Prostate gland (tissue), 2 donors: ENCODE measurements around the gene DTX3L. TPM values are rescaled to one million over a fixed set of nuclear protein-coding genes. Genes with fewer than 3 reads are reported as not detected.

Experiments used
- DNase-seq: peaks from one replicate; pipeline ENCODE4 v3.0.0-alpha.2; 2019; ENCODE audit warnings: low spot score
- H3K27ac ChIP-seq, 2 donors: fragments of 200-600 bp; sonication (generic); 2 replicates each; pipeline ENCODE4 v1.5.1; 2017 to 2019
- H3K27me3 ChIP-seq: fragments of 200-600 bp; sonication (generic); replicated peaks from 2 replicates; pipeline ENCODE4 v1.5.1; 2019; ENCODE audit not compliant: insufficient read depth
- H3K36me3 ChIP-seq, 2 donors: fragments of 200-600 bp; sonication (generic); 1 replicate in 1 of 2; 2 replicates in 1 of 2; pipeline versions ENCODE4 v1.5.1 to v1.8.1; 2017 to 2019
- H3K4me1 ChIP-seq: fragments of 200-600 bp; sonication (generic); replicated peaks from 2 replicates; pipeline ENCODE4 v1.5.1; 2019
- H3K4me3 ChIP-seq, 2 donors: fragments of 200-600 bp; sonication (generic); 2 replicates each; pipeline ENCODE4 v1.5.1; 2017 to 2019
- H3K9me3 ChIP-seq: fragments of 200-600 bp; sonication (generic); 2 replicates; pipeline ENCODE4 v1.5.1; 2017
- POLR2A ChIP-seq: fragments of 450-650 bp; IDR thresholded peaks from one replicate; pipeline ENCODE4 v1.6.1; 2016; ENCODE audit warnings: antibody characterized with exemption, mild to moderate bottlenecking
- POLR2AphosphoS5 ChIP-seq: sonication (generic); formaldehyde crosslinking; IDR thresholded peaks from one replicate; pipeline ENCODE4 v1.6.1; 2017; ENCODE audit warnings: antibody characterized with exemption
- WGBS: methylation state at CpG from one replicate; pipeline ENCODE4 v1.1.5; 2018; 5-methylcytosine and 5-hydroxymethylcytosine counted together
- intact Hi-C: fragments of 100-400 bp; cut with DNase I; formaldehyde crosslinking; loops from one replicate; pipeline ENCODE4 v1.14.2; 2022
- total RNA-seq, 2 donors: library from RNA; depleted of rRNA; stranded (reverse); fragments of >200 nt; gene quantifications; one replicate each; pipeline ENCODE4 v1.1.0, GENCODE V29; 2016
- TF ChIP-seq, protein P1 (sequence below), 4 experiments: fragments of 200-600 bp in 2 of 4; fragments of 450-650 bp in 2 of 4; sonication (generic) in 2 of 4; IDR thresholded peaks; 1 replicate in 3 of 4; 2 replicates in 1 of 4; pipeline ENCODE4 v1.5.1; 2016 to 2019; ENCODE audit warnings: antibody characterized with exemption in 4 of 4, mild to moderate bottlenecking in 2 of 4, moderate library complexity in 2 of 4

Gene DTX3L
- total RNA-seq, 2 donors from 2014 or later, result 22.8 to 46.3 TPM

DNA sequence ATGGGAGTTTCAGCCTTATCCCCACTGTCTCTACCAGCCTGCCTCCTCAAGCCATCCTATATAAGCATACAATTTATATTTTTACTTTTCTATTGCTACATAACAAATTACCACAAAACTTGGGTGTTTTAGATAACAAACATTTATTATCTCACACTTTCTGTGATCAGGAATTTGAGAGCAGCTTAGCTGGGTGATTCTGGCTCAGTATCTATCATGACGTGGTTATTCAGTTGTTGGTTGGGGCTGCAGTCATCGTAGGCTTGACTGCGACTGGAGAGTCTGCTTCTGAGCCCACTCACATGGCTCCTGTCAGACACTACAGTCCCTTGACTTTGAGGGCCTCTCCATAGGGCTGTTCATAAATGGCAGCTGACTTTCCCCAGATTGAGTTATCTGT lies 34.0 kb downstream of the DTX3L start:
- DNase-seq, result no peak
- H3K4me1 ChIP-seq, result no peaks in the 10 kb centered on the region
- H3K4me3 ChIP-seq, result no peak overlapping the region
- no peaks in the 10 kb centered on the region for H3K27me3 ChIP-seq
- TF ChIP-seq, protein P1, sequence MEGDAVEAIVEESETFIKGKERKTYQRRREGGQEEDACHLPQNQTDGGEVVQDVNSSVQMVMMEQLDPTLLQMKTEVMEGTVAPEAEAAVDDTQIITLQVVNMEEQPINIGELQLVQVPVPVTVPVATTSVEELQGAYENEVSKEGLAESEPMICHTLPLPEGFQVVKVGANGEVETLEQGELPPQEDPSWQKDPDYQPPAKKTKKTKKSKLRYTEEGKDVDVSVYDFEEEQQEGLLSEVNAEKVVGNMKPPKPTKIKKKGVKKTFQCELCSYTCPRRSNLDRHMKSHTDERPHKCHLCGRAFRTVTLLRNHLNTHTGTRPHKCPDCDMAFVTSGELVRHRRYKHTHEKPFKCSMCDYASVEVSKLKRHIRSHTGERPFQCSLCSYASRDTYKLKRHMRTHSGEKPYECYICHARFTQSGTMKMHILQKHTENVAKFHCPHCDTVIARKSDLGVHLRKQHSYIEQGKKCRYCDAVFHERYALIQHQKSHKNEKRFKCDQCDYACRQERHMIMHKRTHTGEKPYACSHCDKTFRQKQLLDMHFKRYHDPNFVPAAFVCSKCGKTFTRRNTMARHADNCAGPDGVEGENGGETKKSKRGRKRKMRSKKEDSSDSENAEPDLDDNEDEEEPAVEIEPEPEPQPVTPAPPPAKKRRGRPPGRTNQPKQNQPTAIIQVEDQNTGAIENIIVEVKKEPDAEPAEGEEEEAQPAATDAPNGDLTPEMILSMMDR (IDR thresholded peaks at IDR 0.05), result no peak
- TF ChIP-seq POLR2AphosphoS5 (no peak), POLR2A (no peak)
- no peaks in the 10 kb centered on the region for H3K36me3 ChIP-seq
- intact Hi-C loops, result no loop called here
- no peaks in the 10 kb centered on the region for H3K9me3 ChIP-seq
- WGBS, result 79% methylated on average over 3 of the region's 3 CpGs
- no peak overlapping the region for H3K27ac ChIP-seq

DNA sequence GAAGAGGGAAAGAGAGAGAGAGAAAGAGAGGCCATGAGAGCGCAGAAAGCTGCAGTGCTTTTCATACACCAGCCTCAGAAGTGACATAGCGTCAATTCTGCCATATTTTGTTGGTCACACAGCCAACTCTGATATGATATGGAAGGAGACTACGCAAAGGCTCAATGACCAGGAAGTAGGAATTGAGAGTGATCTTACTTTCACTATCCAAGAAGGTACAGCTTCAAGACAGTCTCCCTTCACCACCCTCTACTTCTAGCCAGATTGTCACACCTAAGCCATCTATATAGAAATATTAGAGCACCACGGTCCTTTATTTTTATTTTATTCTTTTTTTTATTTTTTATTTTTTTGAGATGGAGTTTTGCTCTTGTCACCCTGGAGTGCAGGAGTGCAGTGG lies 34.4 kb downstream of the DTX3L start:
- TF ChIP-seq, protein P1 (IDR thresholded peaks at IDR 0.05), result no peak
- no peak for TF ChIP-seq POLR2AphosphoS5
- no peak for TF ChIP-seq POLR2A
- Histone ChIP-seq H3K36me3 (no peaks in the 10 kb centered on the region), H3K9me3 (no peaks in the 10 kb centered on the region), H3K4me3 (no peak overlapping the region), H3K27me3 (no peaks in the 10 kb centered on the region), H3K27ac (no peak overlapping the region), H3K4me1 (no peaks in the 10 kb centered on the region)
- 70% methylated on average over 4 of the region's 4 CpGs for WGBS
- intact Hi-C loops, result no loop called here
- DNase-seq, result no peak

DNA sequence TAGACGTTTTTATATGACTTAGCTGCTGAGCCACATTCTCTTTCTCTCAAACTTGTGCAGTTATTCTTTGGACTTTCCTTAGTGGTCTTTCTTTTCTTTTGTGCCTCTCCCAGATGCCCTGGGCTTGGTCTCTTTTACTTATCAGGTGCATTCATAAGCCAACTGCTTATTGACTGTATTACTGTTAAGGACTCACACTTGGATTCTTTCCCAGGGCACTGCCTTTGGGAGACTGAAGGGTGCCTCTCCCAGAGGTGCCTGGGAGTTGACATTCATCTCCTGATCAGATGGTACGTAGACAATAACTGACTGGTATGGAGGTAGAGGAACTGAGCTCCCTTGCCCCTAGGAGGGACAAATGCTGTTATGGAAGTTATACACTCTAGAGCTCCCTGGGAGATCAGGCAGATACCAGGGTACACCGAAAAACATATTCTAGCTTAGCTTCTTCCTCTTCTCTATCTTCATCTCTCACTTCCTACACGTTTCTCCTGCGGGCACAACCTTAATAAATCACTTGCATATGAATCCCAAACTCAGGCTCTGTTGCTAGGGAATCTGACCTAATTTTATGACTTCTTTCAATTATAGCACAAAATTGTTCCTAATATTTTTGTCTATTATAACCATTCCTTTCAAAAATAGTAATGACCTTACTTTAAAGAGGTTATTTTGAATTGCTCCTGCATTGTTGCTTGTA lies 38.0 kb downstream of the DTX3L start:
- no peak for DNase-seq
- no peaks in the 10 kb centered on the region for H3K36me3 ChIP-seq
- H3K9me3 ChIP-seq, result no peaks in the 10 kb centered on the region
- H3K4me1 ChIP-seq, result no peaks in the 10 kb centered on the region
- H3K4me3 ChIP-seq, result no peak overlapping the region
- intact Hi-C loops, result no loop called here
- no peak overlapping the region for H3K27ac ChIP-seq
- TF ChIP-seq, protein P1 (IDR thresholded peaks at IDR 0.05), result no peak
- TF ChIP-seq POLR2AphosphoS5 (no peak), POLR2A (no peak)
- H3K27me3 ChIP-seq, result no peaks in the 10 kb centered on the region
- WGBS, result 42% methylated on average over 5 of the region's 5 CpGs

DNA sequence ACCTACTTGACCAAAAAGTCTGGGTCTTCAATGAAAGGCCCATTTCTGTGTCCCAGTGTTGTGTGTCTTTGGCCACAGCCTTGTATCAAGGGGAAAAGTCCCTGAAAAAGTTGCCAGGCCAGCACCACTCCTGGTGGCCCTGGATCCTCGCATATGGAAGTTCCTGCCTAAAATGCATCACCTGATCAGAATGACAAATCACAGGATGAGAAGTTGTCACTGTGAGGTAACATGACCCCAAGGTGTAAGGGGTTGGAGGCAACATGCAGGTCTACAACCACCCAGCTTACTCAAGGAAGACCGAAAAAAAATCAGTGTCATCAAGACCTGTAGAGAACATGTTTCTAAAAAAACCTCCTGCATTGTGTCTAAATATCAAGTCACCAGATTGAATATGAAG lies 38.9 kb downstream of the DTX3L start:
- intact Hi-C loops, result no loop called here
- no peak overlapping the region for H3K4me3 ChIP-seq
- TF ChIP-seq, protein P1 (IDR thresholded peaks at IDR 0.05), result no peak
- no peak for TF ChIP-seq POLR2A
- no peak for TF ChIP-seq POLR2AphosphoS5
- H3K9me3 ChIP-seq, result no peaks in the 10 kb centered on the region
- no peaks in the 10 kb centered on the region for H3K27me3 ChIP-seq
- no peak for DNase-seq
- H3K27ac ChIP-seq, result no peak overlapping the region
- H3K36me3 ChIP-seq, result no peaks in the 10 kb centered on the region
- H3K4me1 ChIP-seq, result no peaks in the 10 kb centered on the region
- WGBS, result 84% methylated on average over 2 of the region's 2 CpGs

DNA sequence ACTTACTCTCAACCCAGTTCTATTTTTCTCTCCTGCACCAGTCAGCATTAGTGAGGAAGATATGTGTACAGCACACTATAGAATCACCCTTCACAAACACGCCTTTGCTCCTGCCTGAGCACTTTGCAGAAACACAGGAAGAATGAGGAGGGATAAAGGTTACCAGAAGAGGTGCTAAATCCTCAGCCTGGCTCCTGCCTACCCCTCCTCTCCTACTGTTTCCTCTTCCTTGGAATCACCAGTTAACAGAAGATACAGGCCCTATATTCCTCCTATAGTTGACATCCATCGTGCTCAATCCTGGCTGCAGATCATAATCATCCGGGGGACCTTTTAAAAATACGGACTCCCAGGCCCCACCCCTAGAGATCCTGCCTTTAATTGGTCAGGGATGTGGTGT lies 42.2 kb downstream of the DTX3L start:
- no peaks in the 10 kb centered on the region for H3K9me3 ChIP-seq
- no peaks in the 10 kb centered on the region for H3K36me3 ChIP-seq
- intact Hi-C loops, result no loop called here
- TF ChIP-seq POLR2AphosphoS5 (no peak), POLR2A (no peak)
- TF ChIP-seq, protein P1 (IDR thresholded peaks at IDR 0.05), result no peak
- H3K4me1 ChIP-seq, result no peaks in the 10 kb centered on the region
- peak overlapping the region in 1 of 2 donors; percentile 33 for H3K27ac ChIP-seq
- DNase-seq, result no peak
- H3K4me3 ChIP-seq, result no peak overlapping the region
- H3K27me3 ChIP-seq, result no peaks in the 10 kb centered on the region
- 43% methylated on average over 4 of the region's 4 CpGs for WGBS
